Neural progenitor cell (in vitro differentiated cells): ENCODE results near the gene LTO1. TPM values are rescaled to one million over a fixed set of nuclear protein-coding genes. Genes with fewer than 3 reads are reported as not detected.

Experiments used
- DNase-seq: peaks from one replicate; pipeline ENCODE4 v3.0.0-alpha.2; 2016; ENCODE audit warnings: low spot score
- H2AFZ ChIP-seq: fragments of 200-600 bp; sonication (generic); replicated peaks from 2 replicates; pipeline ENCODE4 v1.6.1; 2016; ENCODE audit warnings: antibody characterized with exemption
- H3F3A ChIP-seq: fragments of 200-600 bp; sonication (generic); 2 replicates; pipeline ENCODE4 v1.6.1; 2016; ENCODE audit warnings: antibody characterized with exemption, low read depth
- H3K27ac ChIP-seq: fragments of 200-600 bp; sonication (generic); 2 replicates; pipeline ENCODE4 v1.5.1; 2016; ENCODE audit warnings: mild to moderate bottlenecking
- H3K27me3 ChIP-seq: fragments of 200-600 bp; sonication (generic); 2 replicates; pipeline ENCODE4 v1.6.1; 2016; ENCODE audit warnings: mild to moderate bottlenecking, moderate library complexity
- H3K36me3 ChIP-seq: fragments of 200-600 bp; sonication (generic); 2 replicates; pipeline ENCODE4 v1.5.1; 2016
- H3K4me1 ChIP-seq: fragments of 200-600 bp; sonication (generic); 2 replicates; pipeline ENCODE4 v1.6.1; 2016; ENCODE audit warnings: mixed run types
- H3K4me2 ChIP-seq: fragments of 200-600 bp; sonication (generic); 2 replicates; pipeline ENCODE4 v1.6.1; 2016
- H3K4me3 ChIP-seq: fragments of 200-600 bp; sonication (generic); 2 replicates; pipeline ENCODE4 v1.5.1; 2016
- H3K79me2 ChIP-seq: fragments of 200-600 bp; sonication (generic); 2 replicates; pipeline ENCODE4 v1.6.1; 2016; ENCODE audit warnings: low read depth
- H3K9ac ChIP-seq: fragments of 200-600 bp; sonication (generic); 2 replicates; pipeline ENCODE4 v1.6.1; 2016
- H3K9me3 ChIP-seq: fragments of 200-600 bp; sonication (generic); 2 replicates; pipeline ENCODE4 v1.5.1; 2016; ENCODE audit warnings: low read depth
- H4K20me1 ChIP-seq: fragments of 200-600 bp; sonication (generic); 2 replicates; pipeline ENCODE4 v1.6.1; 2016; ENCODE audit warnings: low read depth
- H3K27ac Mint-ChIP-seq: 3 replicates; pipeline ENCODE4 v1.8.0; 2021; ENCODE audit warnings: mixed read lengths
- H3K27me3 Mint-ChIP-seq: 2 replicates; pipeline ENCODE4 v1.8.0; 2022; ENCODE audit warnings: low read depth, mild to moderate bottlenecking, inconsistent platforms, moderate library complexity, mixed read lengths; ENCODE audit not compliant: insufficient read depth
- H3K36me3 Mint-ChIP-seq: 3 replicates; pipeline ENCODE4 v1.8.0; 2021; ENCODE audit warnings: mixed read lengths
- H3K4me1 Mint-ChIP-seq: 3 replicates; pipeline ENCODE4 v1.8.0; 2021; ENCODE audit warnings: mixed read lengths
- H3K4me3 Mint-ChIP-seq: 3 replicates; pipeline ENCODE4 v1.8.0; 2021; ENCODE audit warnings: mild to moderate bottlenecking, moderate library complexity, mixed read lengths
- H3K9me3 Mint-ChIP-seq: 3 replicates; pipeline ENCODE4 v1.8.0; 2020; ENCODE audit warnings: mixed read lengths
- CTCF ChIP-seq: fragments of 200-600 bp; sonication (generic); IDR thresholded peaks from 2 replicates; pipeline ENCODE4 v1.5.1; 2017; ENCODE audit warnings: antibody characterized with exemption, mild to moderate bottlenecking
- EZH2 ChIP-seq: fragments of 200-600 bp; sonication (generic); IDR thresholded peaks from 2 replicates; pipeline ENCODE4 v1.6.1; 2017; ENCODE audit warnings: antibody characterized with exemption, mild to moderate bottlenecking, moderate library complexity
- EZH2phosphoT487 ChIP-seq: fragments of 200-600 bp; sonication (generic); IDR thresholded peaks from 2 replicates; pipeline ENCODE4 v1.6.1; 2017; ENCODE audit warnings: antibody characterized with exemption
- total RNA-seq: library from RNA; depleted of rRNA; stranded (reverse); fragments of >200 nt; gene quantifications from 2 replicates; pipeline ENCODE4 v1.2.3, GENCODE V29; 2015; ENCODE audit warnings: low replicate concordance

Gene LTO1
- total RNA-seq, 1 donor from 2014 or later: 11.9 TPM

- H3K36me3 Mint-ChIP-seq: no peaks in the 10 kb centered on the region
- H3K27ac Mint-ChIP-seq: no peak overlapping the region
- Histone ChIP-seq H4K20me1 (no peaks in the 10 kb centered on the region), H3K9me3 (no peaks in the 10 kb centered on the region), H3K27me3 (no peaks in the 10 kb centered on the region), H3K4me2 (no peak overlapping the region), H3K79me2 (no peaks in the 10 kb centered on the region), H3K27ac (no peak overlapping the region), H2AFZ (no peak overlapping the region), H3K9ac (no peak overlapping the region), H3K36me3 (no peaks in the 10 kb centered on the region), H3K4me1 (no peaks in the 10 kb centered on the region), H3K4me3 (no peak overlapping the region), H3F3A (no peaks in the 10 kb centered on the region)
- DNase-seq: no peak
- no peaks in the 10 kb centered on the region for H3K9me3 Mint-ChIP-seq
- no peak overlapping the region for H3K4me3 Mint-ChIP-seq
- peaks cover 12% of the 10 kb centered on the region for H3K4me1 Mint-ChIP-seq
- TF ChIP-seq CTCF (no peak), EZH2 (no peak), EZH2phosphoT487 (no peak)
- H3K27me3 Mint-ChIP-seq: peaks cover 18% of the 10 kb centered on the region
These were observed 54.4 kb downstream of the LTO1 start for GRCh38 chr11:69620683-69621290.

GRCh38 chr11:69618237-69618636 is 56.9 kb downstream of the LTO1 start:
- no peaks in the 10 kb centered on the region for H3F3A ChIP-seq
- H3K4me1 ChIP-seq: peaks cover 8% of the 10 kb centered on the region
- no peaks in the 10 kb centered on the region for H4K20me1 ChIP-seq
- H3K9ac ChIP-seq: no peak overlapping the region
- no peaks in the 10 kb centered on the region for H3K9me3 ChIP-seq
- no peak overlapping the region for H3K27ac ChIP-seq
- no peak overlapping the region for H3K4me3 ChIP-seq
- no peaks in the 10 kb centered on the region for H3K36me3 ChIP-seq
- H3K4me2 ChIP-seq: no peak overlapping the region
- Mint-ChIP-seq H3K27ac (peak overlapping the region; percentile 79), H3K36me3 (no peaks in the 10 kb centered on the region), H3K9me3 (no peaks in the 10 kb centered on the region), H3K27me3 (peaks cover 12% of the 10 kb centered on the region), H3K4me1 (peaks cover 22% of the 10 kb centered on the region), H3K4me3 (peak overlapping the region; percentile 52)
- DNase-seq: no peak
- no peak overlapping the region for H2AFZ ChIP-seq
- no peaks in the 10 kb centered on the region for H3K79me2 ChIP-seq
- no peaks in the 10 kb centered on the region for H3K27me3 ChIP-seq
- TF ChIP-seq EZH2phosphoT487: no peak
- no peak for TF ChIP-seq CTCF
- TF ChIP-seq EZH2: no peak

- no peak overlapping the region for H3K4me3 ChIP-seq
- peak overlapping the region; percentile 52 for H3K4me3 Mint-ChIP-seq
- peaks cover 22% of the 10 kb centered on the region for H3K4me1 Mint-ChIP-seq
These were observed 57.5 kb downstream of the LTO1 start for GRCh38 chr11:69617682-69618081.

More at GRCh38 chr11:69617682-69618081, 57.5 kb downstream of the LTO1 start:
- Mint-ChIP-seq H3K27me3 (peaks cover 12% of the 10 kb centered on the region), H3K36me3 (no peaks in the 10 kb centered on the region), H3K9me3 (no peaks in the 10 kb centered on the region), H3K27ac (peak overlapping the region; percentile 33)
- Histone ChIP-seq H3K36me3 (no peaks in the 10 kb centered on the region), H3K79me2 (no peaks in the 10 kb centered on the region), H3K27me3 (no peaks in the 10 kb centered on the region), H3K9ac (no peak overlapping the region), H2AFZ (no peak overlapping the region), H3K4me1 (peaks cover 8% of the 10 kb centered on the region), H3K4me2 (no peak overlapping the region), H3F3A (no peaks in the 10 kb centered on the region), H3K9me3 (no peaks in the 10 kb centered on the region), H4K20me1 (no peaks in the 10 kb centered on the region), H3K27ac (no peak overlapping the region)
- TF ChIP-seq CTCF: no peak
- no peak for TF ChIP-seq EZH2
- no peak for TF ChIP-seq EZH2phosphoT487
- no peak for DNase-seq
